Amniotic stem cell (primary cell): ENCODE measurements around the gene AHCY.

Experiments used
- DNase-seq: peaks from one replicate; lab custom pipeline; 2025; lab: John Stamatoyannopoulos, UW

Gene AHCY

DNA sequence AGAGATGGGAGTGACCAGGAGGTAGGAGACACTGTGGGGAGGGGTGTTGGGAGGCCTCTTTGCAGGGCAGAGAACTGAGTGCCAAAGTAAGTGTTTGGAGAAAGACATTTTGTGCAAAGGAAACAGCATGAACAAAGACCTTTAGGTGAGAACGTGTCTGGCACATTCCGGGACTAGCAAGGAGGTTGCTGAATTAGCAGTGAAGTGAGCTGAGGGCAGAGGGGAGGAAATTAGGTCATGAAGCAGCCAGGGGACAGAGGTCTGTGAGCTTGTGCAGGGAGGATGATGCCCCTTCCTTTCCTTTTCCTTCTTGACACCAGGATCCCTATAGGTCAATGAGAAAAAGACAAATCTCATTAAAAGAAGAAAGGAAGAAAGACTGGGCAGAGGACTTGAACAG lies 21.4 kb upstream of the AHCY start:
- no peak for DNase-seq

GRCh38 chr20:34322267-34323105 lies 19.3 kb upstream of the AHCY start:
- DNase-seq = no peak

- DNase-seq = no peak
Measured at GRCh38 chr20:34320861-34321260, 17.7 kb upstream of the AHCY start.

DNA sequence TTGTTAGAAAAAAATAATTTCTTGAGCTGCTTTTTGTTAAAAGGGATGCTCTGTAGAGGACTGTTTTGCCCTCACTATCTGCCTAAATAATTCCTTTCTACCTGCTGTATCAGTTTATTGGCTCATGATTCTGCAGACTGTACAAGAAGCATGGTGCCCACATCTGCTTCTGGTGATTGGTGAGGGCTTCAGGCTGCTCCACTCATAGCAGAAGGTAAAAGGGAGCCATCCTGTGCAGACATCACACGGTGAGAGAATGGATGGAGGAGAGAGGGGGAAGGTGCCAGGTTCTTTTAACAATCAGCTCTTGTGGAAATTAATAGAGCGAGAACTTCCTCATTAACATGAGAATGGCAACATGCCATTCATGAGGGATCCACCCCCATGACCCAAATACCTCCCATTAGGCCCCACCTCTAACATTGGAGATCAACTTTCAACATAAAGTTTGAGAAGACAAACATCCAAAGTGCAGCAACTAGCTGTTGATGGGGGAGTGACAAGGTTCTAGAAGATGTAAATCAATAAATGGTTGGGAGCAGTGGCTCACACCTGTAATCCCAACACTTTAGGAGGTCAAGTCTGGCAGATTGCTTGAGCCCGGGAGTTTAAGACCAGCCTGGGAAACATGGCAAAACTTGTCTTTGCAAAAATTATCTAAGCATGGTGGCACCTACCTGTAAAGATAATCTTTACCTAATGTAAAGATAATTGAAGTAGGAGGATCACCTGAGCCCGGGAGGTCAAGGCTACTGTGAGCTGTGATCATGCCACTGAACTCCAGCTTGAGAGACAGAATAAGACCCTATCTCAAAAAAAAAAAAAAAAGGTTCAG lies 15.7 kb upstream of the AHCY start:
- no peak for DNase-seq

DNA sequence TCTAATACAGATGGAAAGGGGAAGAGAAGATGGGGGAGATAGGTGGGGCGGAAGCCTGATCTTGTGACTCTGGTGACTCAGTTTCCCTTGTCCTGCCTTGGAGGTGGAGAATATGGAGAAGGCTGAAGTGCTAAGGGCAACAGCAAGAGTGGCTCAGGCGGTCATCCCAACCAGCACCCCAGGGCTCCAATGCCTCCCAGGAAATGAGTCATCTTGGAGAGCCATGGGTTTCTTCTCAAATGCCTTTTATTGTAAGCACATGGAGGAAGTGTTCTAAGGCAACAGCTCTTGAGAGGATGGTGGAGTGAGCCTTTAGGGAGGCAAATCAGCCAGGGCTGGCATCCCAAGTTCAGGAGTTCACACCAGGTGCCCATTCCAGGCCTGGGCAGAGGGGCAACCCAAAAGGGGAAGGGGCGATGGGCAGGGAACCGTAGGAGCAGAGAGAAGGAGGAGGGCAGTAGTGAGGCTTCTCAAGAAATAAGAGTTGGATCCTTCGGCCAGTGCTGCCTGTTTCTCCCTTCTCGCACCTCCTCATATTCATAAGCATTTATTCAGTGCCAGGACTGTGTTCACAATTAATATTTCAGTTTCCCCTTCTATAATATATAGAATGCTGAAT lies 13.2 kb upstream of the AHCY start:
- no peak for DNase-seq

- DNase-seq = no peak
Measured at GRCh38 chr20:34315236-34315635, 12.1 kb upstream of the AHCY start.

DNA sequence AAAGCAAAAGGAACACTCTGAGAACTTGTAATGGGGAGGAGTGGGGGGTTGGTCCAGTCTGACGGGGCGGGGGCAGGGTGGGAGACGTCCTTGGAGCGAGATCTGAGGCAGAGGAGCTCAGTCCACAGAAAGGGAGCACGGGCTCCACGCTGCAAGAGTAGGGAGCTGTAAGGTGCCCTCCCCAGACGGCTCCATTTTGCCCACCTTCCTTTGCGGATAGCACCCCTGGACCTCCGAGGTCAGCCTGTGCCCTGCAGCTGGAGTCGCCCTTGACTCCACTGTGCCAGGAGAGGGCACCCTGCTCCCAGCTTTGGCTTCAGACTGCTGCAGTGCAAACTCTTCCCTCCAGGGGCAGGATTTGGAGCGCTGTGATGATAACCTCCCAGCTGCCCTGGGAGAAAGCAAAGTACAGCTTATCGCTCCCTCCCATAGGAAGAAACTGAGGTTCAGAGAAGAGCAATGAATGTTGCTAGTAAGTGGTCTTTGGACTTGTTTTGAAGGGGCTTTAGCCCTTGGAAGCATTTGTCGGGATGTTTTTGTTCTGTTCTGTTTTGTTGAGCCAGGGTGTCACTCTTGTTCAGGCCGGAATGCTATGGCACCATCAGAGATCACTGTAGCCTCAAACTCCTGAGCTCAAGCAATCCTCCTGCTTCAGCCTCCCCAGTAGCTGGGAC lies 9.5 kb upstream of the AHCY start:
- peak; percentile 52 for DNase-seq

DNA sequence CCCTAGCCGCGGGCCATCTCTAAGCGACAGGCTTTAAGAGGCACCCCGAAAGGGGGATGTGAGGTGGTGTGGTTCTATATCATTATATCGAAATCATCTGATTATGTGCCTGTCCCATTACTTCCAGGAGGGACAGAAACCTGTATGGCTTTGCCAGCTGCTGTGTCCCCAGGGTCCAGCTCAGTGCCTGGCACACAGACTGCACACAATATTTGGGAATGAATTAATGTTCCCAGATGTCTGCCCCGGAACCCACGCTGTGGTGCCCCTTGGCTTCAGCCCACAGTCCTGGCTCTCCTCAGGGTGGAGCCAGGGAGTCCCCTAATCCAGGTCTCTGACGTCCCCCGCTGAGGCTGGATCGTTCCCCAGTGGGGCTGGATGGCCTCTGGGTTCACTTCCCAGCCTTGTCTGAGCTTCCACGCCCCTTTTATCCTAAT lies 8.9 kb upstream of the AHCY start:
- DNase-seq = no peak

DNA sequence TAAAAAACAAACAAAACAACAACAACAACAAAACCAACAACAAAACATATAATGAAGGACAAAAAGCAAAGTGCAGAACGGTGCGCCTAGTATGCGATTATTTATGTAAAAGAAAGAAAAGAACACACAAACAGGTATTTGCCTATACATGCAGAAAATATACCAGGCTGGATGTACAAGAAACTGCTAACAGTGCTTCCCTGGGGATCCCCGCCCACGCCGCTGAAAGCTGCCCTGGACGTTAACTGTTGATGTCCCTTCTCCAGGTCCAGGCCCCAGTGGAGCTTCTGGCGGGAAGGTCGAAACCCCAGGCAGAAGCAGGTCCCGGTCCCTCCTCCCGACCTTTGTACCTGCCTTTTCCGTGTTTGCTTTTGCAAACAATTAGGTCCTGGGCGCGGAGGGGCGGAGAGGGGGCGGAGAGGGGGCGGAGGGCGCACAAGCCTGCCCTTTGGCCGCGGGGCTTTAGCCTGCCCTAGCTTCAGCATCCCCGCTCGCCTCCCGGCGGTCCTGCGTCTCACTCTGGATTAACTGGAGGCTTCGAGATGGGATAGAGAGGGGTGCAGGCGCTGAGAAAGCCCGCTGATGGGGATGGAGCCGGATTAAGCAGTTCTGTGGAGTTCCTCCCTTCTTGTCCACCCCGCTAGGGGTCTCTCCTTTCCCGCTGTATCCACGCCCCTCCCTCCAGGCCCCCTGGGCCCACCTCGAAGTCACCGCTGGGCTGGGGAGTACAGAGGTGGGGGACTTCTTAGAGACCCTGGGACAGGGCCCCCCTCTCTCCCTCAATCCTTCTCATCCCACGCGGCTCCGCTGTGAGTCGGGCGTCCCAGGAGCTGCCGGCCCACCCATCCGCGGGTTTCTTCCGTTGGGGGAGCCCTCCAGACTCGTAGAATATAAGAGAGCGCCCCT lies 8.2 kb upstream of the AHCY start:
- DNase-seq = no peak

DNA sequence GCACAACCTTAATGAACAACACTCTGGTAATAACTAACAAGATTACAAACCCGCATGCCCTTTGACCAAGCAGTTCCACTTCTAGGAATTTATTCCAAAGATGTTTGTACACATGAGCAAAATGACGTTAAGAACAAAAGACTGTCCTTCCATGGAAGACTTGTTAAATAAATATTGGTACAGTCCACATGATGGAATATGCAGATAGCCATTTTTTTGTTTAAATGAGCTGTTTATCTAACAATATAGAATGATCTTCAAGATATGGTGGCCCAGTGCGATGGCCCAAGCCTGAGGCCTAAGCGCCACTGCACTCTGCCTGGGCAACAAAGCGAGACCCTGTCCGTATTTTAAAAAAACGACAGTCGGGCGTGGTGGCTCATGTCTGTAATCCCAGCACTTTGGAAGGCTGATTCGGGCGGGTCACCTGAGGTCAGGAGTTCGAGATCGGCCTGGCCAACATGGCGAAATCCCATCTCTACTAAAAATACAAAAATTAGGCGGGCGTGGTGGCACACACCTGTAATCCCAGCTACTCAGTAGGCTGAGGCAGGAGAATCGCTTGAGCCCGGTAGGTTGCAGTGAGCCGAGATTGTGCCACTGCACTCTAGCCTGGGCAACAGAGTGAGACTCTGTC lies 7.4 kb upstream of the AHCY start:
- no peak for DNase-seq

DNA sequence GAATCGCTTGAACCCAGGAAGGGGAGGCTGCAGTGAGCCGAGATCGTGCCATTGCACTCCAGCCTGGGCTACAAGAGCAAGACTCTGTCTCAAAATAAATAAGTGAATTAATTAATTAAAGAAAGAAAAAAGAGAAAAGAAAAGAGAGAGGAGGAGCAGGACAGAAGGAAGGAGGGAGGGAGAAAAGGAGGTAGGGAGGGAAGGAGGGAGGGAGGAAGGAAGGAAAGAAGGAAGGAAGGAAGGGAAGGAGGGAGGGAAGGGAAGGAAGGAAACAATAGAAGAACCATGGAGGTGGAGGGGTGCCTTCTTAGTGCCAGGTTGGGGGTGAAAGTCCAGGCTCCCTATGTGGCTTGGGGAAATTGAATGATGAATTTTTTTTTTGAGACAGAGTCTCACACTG lies 6.5 kb upstream of the AHCY start:
- no peak for DNase-seq

DNA sequence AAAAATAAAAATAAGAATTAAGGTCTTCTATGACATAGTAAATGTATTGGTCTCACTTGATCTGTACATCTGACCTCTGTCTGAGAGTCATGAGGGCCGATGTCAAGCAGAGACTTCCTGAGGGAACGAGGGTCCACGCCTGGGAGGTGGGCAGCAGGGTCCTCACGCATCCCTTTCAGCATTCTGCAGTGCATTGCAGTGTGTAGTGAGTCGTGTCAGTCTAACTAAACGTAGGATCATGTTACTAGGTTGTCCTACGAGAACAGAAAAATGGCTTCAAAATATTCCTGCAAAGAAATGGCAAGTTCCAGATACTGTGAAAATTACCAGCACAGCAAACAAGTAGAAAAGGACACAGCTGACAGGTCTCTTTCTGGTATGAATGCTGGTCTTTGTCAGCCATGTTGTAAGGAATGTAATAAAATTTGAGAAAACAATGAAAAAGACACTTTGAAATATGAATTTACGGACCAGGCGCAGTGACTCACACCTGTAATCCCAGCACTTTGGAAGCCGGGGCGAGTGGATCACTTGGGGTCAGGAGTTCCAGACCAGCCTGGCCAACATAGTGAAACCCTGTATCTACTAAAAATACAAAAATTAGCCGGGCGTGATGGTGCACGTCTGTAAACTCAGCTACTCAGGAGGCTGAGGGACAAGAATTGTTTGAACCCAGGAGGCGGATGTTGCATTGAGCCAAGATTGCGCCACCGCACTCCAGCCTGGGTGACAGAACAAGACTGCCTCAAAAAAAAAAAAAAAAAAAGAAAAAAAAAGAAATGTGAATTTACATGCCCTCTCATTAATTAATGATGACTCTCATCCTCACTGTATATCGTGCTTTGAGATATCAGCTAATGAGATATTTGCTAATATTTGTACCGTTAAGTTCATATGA lies 2.4 kb upstream of the AHCY start:
- no peak for DNase-seq

DNA sequence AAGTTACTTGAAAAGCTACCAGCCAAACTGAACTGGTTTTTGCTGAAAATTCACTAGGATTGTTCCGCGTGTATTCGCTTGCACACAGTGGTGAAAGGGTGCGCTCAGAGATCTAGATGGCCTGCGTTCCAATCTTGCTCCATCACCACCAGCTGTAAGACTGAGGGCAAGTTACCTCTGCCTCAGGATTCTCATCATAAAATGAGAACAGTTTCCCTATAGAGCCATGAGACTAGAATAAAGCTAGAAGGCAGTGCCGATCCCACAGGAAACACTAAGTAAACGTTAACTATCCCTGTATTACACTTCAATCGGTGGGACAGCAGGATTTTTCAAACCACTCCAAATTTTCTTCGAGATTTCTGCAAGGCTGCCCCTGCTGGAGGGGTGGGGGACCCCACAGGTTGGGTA lies 838 bp downstream of the AHCY start:
- no peak for DNase-seq

- no peak for DNase-seq
Measured at GRCh38 chr20:34301587-34302311, 1.4 kb downstream of the AHCY start.

GRCh38 chr20:34300809-34301586 lies 2.2 kb downstream of the AHCY start:
- DNase-seq = no peak

DNA sequence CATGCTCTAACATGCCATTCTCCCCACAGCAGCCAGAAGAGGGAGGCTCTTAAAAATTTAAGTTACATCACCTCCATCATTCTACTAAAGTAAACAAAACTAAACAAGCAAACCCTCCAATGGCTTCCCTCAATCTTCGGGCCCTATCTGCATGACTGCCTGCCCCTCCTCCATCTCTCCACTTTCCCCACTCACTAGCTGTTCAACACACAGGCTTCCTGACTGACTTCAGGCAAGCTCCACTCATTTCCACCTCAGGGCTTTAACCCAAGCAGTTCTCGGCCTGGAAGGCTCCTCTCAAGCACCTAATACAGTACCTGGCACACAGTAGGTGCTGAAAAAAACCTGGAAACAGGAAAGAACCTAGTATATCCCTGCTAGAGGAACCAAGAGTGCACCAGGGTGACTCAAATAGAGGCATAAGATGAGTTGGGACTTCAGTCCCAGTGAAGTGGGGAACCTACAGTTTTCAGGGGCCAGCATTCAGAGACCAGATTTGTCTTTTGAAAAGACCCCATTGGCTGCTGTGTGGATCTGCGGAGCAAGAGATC lies 2.8 kb downstream of the AHCY start:
- DNase-seq = no peak

GRCh38 chr20:34299556-34300255 lies 3.4 kb downstream of the AHCY start:
- no peak for DNase-seq
